Suppressor macrophage treated with lipopolysaccharide for 1 hour (primary cell): ENCODE data around the gene CCDC89.

Experiments
- DNase-seq, 3 donors: peaks; one replicate each; pipeline ENCODE4 v3.0.0-alpha.2; 2020 to 2022

Gene CCDC89

GRCh38 chr11:85685820-85686459, at the start of gene CCDC89:
CCDC89 (minus strand) TSS chr11:85686195; CDS start chr11:85686130, 65 bp downstream.
- no peak for DNase-seq

- DNase-seq: no peak
Observed at GRCh38 chr11:85732965-85733364, 47.0 kb upstream of the CCDC89 start.

- DNase-seq: no peak
Observed at GRCh38 chr11:85726381-85726780, 40.4 kb upstream of the CCDC89 start.

- no peak for DNase-seq
Observed at GRCh38 chr11:85725510-85726258, 39.7 kb upstream of the CCDC89 start.

GRCh38 chr11:85724748-85725465, 38.9 kb upstream of the CCDC89 start:
- DNase-seq: peak; percentile 28 to 35 (median 34)

- DNase-seq: no peak
Observed at GRCh38 chr11:85723088-85723487, 37.1 kb upstream of the CCDC89 start.

- DNase-seq: no peak
Observed at GRCh38 chr11:85721191-85721590, 35.2 kb upstream of the CCDC89 start.

GRCh38 chr11:85718991-85719807, 33.2 kb upstream of the CCDC89 start:
- no peak for DNase-seq

- no peak for DNase-seq
Observed at GRCh38 chr11:85718126-85718943, 32.3 kb upstream of the CCDC89 start.

GRCh38 chr11:85717429-85717828, 31.4 kb upstream of the CCDC89 start:
- no peak for DNase-seq

GRCh38 chr11:85712953-85713352, 27.0 kb upstream of the CCDC89 start:
- DNase-seq: no peak

- no peak for DNase-seq
Observed at GRCh38 chr11:85710917-85711316, 24.9 kb upstream of the CCDC89 start.

GRCh38 chr11:85709941-85710702, 24.1 kb upstream of the CCDC89 start:
- DNase-seq: no peak

GRCh38 chr11:85705800-85706199, 19.8 kb upstream of the CCDC89 start:
- DNase-seq: no peak

- DNase-seq: no peak
Observed at GRCh38 chr11:85704967-85705366, 19.0 kb upstream of the CCDC89 start.

GRCh38 chr11:85699957-85700741, 14.2 kb upstream of the CCDC89 start:
- peak in 2 of 3 donors; percentile 14 to 29 for DNase-seq

GRCh38 chr11:85698195-85698594, 12.2 kb upstream of the CCDC89 start:
- DNase-seq: no peak

- peak in 1 of 3 donors; percentile 9 for DNase-seq
Observed at GRCh38 chr11:85697747-85698146, 11.8 kb upstream of the CCDC89 start.

- DNase-seq: no peak
Observed at GRCh38 chr11:85695546-85695945, 9.6 kb upstream of the CCDC89 start.

- peak; percentile 20 to 25 (median 21) for DNase-seq
Observed at GRCh38 chr11:85694385-85694980, 8.5 kb upstream of the CCDC89 start.
